T-cell (primary cell): ENCODE measurements around the gene FANCC. TPM values are rescaled to one million over a fixed set of nuclear protein-coding genes. Genes with fewer than 3 reads are reported as not detected.

Experiments used
- ATAC-seq, 4 experiments: fragments of 200-7000 bp in 3 of 4; fragments of 150-1000 bp in 1 of 4; cut with Tn5 transposase; replicated peaks in 1 of 4; 1 replicate in 3 of 4; 2 replicates in 1 of 4; pipeline ENCODE4 v1.10.0; 2021; ENCODE audit warnings: moderate library complexity in 3 of 4, mild to moderate bottlenecking in 2 of 4, moderate number of reproducible peaks in 1 of 4
- CTCF ChIA-PET, 2 donors: fragments of 300-600 bp; sonication (Branson Sonifier 250); formaldehyde crosslinking; loops; one replicate each; lab custom pipeline; 2022; ENCODE audit warnings: antibody characterized with exemption in 2 of 2; lab: Charles Lee
- POLR2A ChIA-PET, 2 donors: fragments of 300-600 bp; sonication (Branson Sonifier 250); formaldehyde crosslinking; loops; one replicate each; lab custom pipeline; 2022; ENCODE audit warnings: antibody characterized with exemption in 2 of 2; lab: Charles Lee
- DNase-seq, 35 experiments: peaks; one replicate each; pipeline versions ENCODE4 v3.0.0 to v3.0.0-alpha.2; 2013 to 2023
- H3K27ac ChIP-seq: one replicate; pipeline ENCODE4 v1.5.1; 2013; ENCODE audit warnings: low read length
- H3K27me3 ChIP-seq, 2 experiments: replicated peaks in 1 of 2; 1 replicate in 1 of 2; 2 replicates in 1 of 2; pipeline versions ENCODE4 v1.6.1 to v1.7.0; 2013; ENCODE audit warnings: low read length in 1 of 2, mixed read lengths in 1 of 2; ENCODE audit not compliant: control insufficient read depth in 2 of 2, insufficient read depth in 2 of 2; ENCODE audit errors: extremely low read depth in 1 of 2
- H3K36me3 ChIP-seq, 2 donors: 1 replicate in 1 of 2; 2 replicates in 1 of 2; pipeline versions ENCODE4 v1.6.1 to v1.7.0; 2013; ENCODE audit warnings: low read length in 1 of 2; ENCODE audit not compliant: control insufficient read depth in 2 of 2, insufficient read depth in 1 of 2; ENCODE audit errors: extremely low read depth in 1 of 2
- H3K4me1 ChIP-seq, 2 experiments: 1 replicate in 1 of 2; 2 replicates in 1 of 2; pipeline versions ENCODE4 v1.6.1 to v1.7.0; 2013; ENCODE audit warnings: low read length in 2 of 2, mixed read lengths in 1 of 2; ENCODE audit not compliant: insufficient read depth in 2 of 2, control insufficient read depth in 1 of 2; ENCODE audit errors: extremely low read depth in 1 of 2
- H3K4me3 ChIP-seq, 2 donors: 1 replicate in 1 of 2; 2 replicates in 1 of 2; pipeline versions ENCODE4 v1.5.1 to v1.7.0; 2013; ENCODE audit warnings: mild to moderate bottlenecking in 2 of 2, low read length in 1 of 2, moderate library complexity in 1 of 2; ENCODE audit not compliant: control insufficient read depth in 1 of 2; ENCODE audit errors: extremely low read depth in 1 of 2
- H3K9me3 ChIP-seq: 2 replicates; pipeline ENCODE4 v1.7.0; 2013
- H3K27ac Mint-ChIP-seq, 2 donors: one replicate each; pipeline ENCODE4 v1.8.0; 2020 to 2021; ENCODE audit warnings: mild to moderate bottlenecking in 2 of 2, mixed read lengths in 2 of 2
- H3K27me3 Mint-ChIP-seq, 2 donors: one replicate each; pipeline ENCODE4 v1.8.0; 2021 to 2022; ENCODE audit warnings: mixed read lengths in 2 of 2
- H3K36me3 Mint-ChIP-seq: one replicate; pipeline ENCODE4 v1.8.0; 2021; ENCODE audit warnings: mixed read lengths
- H3K4me1 Mint-ChIP-seq, 3 donors: one replicate each; pipeline ENCODE4 v1.8.0; 2020 to 2022; ENCODE audit warnings: mixed read lengths in 3 of 3, mild to moderate bottlenecking in 1 of 3
- H3K4me3 Mint-ChIP-seq, 3 donors: one replicate each; pipeline ENCODE4 v1.8.0; 2020 to 2022; ENCODE audit warnings: mild to moderate bottlenecking in 3 of 3, mixed read lengths in 3 of 3, moderate library complexity in 3 of 3
- H3K9me3 Mint-ChIP-seq, 3 donors: one replicate each; pipeline ENCODE4 v1.8.0; 2020 to 2022; ENCODE audit warnings: mixed read lengths in 3 of 3
- WGBS: methylation state at CpG from one replicate; pipeline ENCODE4 v1.1.5; 2013; ENCODE audit warnings: missing lambda C conversion rate; ENCODE audit not compliant: insufficient coverage; 5-methylcytosine and 5-hydroxymethylcytosine counted together
- total RNA-seq, 35 experiments: library from RNA in 6 of 35; stranded (reverse) in 6 of 35; fragments of 120-200 nt in 1 of 35; gene quantifications; one replicate each; pipeline versions ENCODE4 v1.2.1 to v1.2.4 and lab custom pipeline; 2013 to 2026

Gene FANCC
- total RNA-seq, 5 donors from 2014 or later (not counting 1 experiment from before 2014, with no cell fraction given) = 4.2 to 11.6 (median 4.8) TPM

DNA sequence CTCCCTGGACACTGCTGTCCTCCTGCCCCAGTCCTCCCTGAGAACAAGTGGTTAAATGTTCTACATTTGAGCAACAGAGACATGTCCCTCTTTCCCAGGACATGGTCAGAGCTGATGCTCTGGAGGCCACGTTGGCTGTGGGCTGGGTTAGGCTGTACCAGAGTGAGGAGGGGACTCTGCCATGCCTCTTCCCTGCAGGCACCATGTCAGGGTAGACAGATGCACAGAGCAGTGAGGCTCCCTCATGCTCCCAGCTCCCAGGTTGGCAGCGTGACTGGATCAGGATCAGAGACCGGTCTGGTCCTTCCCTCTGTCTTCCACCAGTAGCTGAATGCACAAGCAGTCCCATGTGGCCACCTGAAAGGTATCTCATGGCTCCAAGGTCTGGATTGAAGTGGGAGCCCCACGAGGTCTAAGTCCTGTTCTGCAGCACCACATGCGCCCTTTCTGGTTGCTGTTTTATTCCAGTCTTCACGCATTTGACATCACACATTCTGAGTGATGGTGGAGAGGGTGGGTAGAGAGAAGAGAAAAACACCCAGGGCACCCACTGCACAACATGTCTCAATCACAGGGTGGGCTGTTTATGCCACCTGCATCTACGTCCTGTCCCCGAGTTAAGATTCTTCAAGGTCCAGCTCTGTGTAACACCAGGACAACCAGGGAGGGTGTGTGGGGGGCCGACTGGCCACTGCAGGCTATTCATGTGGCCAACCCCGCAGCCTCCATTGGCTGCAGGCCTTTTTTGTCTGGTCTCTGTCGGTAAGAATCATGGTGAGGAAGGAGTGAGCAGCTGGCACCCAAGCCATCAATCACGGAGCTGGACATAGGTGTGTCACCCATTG is 204.9 kb downstream of the FANCC start:
- H3K9me3 ChIP-seq = no peaks in the 10 kb centered on the region
- H3K4me3 ChIP-seq = no peak overlapping the region
- Mint-ChIP-seq H3K36me3 (peaks cover 6% of the 10 kb centered on the region), H3K4me1 (no peaks in the 10 kb centered on the region), H3K9me3 (no peaks in the 10 kb centered on the region), H3K27ac (no peak overlapping the region), H3K27me3 (no peaks in the 10 kb centered on the region), H3K4me3 (no peak overlapping the region)
- DNase-seq (no peak), ATAC-seq (no peak)
- WGBS = 93% methylated on average over 9 of the region's 12 CpGs
- CTCF ChIA-PET = no interaction called here
- peaks cover 3 to 11% of the 10 kb centered on the region in 2 donors for H3K36me3 ChIP-seq
- no peak overlapping the region for H3K27ac ChIP-seq
- POLR2A ChIA-PET = no interaction called here
- H3K27me3 ChIP-seq = no peaks in the 10 kb centered on the region
- H3K4me1 ChIP-seq = no peaks in the 10 kb centered on the region

DNA sequence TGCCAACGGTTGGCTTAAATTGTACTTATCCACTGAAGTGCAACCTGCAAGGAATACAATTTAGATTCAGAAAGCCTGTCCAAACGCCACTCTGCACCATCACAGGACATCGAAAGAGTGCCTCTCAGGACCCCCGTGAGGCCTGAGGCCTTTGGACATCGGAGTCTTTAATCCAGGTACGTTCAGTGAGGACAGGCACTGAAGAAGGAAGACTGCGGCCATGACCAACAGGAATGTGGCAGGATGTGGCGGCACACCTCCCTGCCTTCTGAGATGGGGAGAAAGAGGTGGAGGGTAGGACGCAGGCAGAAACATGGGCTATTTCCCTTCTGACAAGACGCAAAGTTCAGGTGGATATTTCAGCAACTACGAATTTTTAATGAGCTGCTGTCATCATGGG is 205.8 kb downstream of the FANCC start:
- CTCF ChIA-PET = interaction anchor here in 1 of 2 donors (0.6 kb wide), 1 partner anchor 10 kb away, joined by 3 read pairs; no protein-coding TSS in a partner anchor

DNA sequence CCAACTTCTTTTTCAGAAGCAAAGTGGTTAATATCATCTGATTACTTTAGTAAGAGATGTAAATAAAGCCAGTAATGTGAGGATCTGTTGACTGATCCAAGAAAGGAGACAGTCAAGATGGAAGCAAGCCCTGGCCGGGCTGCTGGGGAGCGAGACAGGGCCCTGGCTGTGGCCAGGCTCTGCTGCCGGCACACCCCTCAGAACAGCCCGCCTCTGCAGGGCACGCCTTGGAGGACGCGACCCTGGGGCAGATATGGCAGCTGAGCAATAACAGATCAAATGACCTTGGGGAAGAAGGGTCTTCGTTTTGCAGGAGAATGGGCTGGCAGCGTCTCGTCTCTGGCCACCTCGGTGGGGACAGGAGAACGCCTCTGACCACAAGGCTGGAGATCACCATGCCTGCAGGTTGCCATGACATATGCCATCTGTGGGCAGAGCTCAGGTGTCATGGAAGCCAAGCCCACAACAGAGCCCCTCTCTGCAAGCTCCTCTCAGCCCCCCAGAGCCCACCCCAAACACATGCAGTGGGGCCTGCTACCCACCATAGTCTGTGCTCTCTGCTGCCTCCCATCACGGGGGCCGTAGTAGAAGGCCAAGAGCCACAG is 206.5 kb downstream of the FANCC start:
- Mint-ChIP-seq H3K27ac (no peak overlapping the region), H3K36me3 (peaks cover 10% of the 10 kb centered on the region), H3K9me3 (no peaks in the 10 kb centered on the region), H3K4me3 (no peak overlapping the region), H3K27me3 (no peaks in the 10 kb centered on the region), H3K4me1 (no peaks in the 10 kb centered on the region)
- 90% methylated on average over 14 of the region's 14 CpGs for WGBS
- ChIA-PET CTCF (no interaction called here), POLR2A (no interaction called here)
- H3K27ac ChIP-seq = no peak overlapping the region
- peaks cover 7 to 18% of the 10 kb centered on the region in 2 donors for H3K36me3 ChIP-seq
- H3K9me3 ChIP-seq = no peaks in the 10 kb centered on the region
- H3K4me1 ChIP-seq = no peaks in the 10 kb centered on the region
- H3K4me3 ChIP-seq = no peak overlapping the region
- no peaks in the 10 kb centered on the region for H3K27me3 ChIP-seq
- no peak for ATAC-seq
- DNase-seq = no peak

More for the DNA sequence above, 205.8 kb downstream of the FANCC start:
- Mint-ChIP-seq H3K27ac (no peak overlapping the region), H3K4me1 (no peaks in the 10 kb centered on the region), H3K4me3 (no peak overlapping the region), H3K27me3 (no peaks in the 10 kb centered on the region), H3K9me3 (no peaks in the 10 kb centered on the region), H3K36me3 (peaks cover 6% of the 10 kb centered on the region)
- H3K4me3 ChIP-seq = no peak overlapping the region
- H3K4me1 ChIP-seq = no peaks in the 10 kb centered on the region
- POLR2A ChIA-PET = no interaction called here
- H3K36me3 ChIP-seq = peaks cover 4 to 15% of the 10 kb centered on the region in 2 donors
- no peak for DNase-seq
- H3K9me3 ChIP-seq = no peaks in the 10 kb centered on the region
- ATAC-seq = no peak
- no peaks in the 10 kb centered on the region for H3K27me3 ChIP-seq
- 96% methylated on average over 10 of the region's 11 CpGs for WGBS
- H3K27ac ChIP-seq = no peak overlapping the region

DNA sequence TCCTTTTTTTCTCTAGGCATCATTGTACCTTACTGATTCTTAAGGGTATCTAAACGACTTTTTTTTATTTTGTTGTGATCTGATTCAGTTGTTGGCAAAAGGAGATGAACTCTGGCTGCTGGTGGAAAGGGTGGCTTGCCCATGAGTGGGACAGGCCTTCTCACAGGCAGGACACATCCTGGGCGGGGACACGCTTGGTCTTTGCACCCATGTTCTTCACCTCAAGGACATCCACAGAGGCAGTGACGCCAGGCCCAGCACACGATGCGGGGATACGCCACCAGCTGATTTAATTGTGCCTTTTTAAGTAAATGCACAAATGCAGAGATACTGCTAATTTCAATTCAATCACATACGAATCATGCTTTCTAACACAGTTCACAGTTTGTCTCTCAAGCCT is 208.1 kb downstream of the FANCC start:
- WGBS = 95% methylated on average over 5 of the region's 8 CpGs
- no peaks in the 10 kb centered on the region for H3K9me3 ChIP-seq
- Mint-ChIP-seq H3K36me3 (peaks cover 16% of the 10 kb centered on the region), H3K4me1 (no peaks in the 10 kb centered on the region), H3K27me3 (no peaks in the 10 kb centered on the region), H3K27ac (no peak overlapping the region), H3K9me3 (no peaks in the 10 kb centered on the region), H3K4me3 (no peak overlapping the region)
- no peak for DNase-seq
- no peak overlapping the region for H3K27ac ChIP-seq
- H3K4me3 ChIP-seq = no peak overlapping the region
- no peak for ATAC-seq
- H3K4me1 ChIP-seq = no peaks in the 10 kb centered on the region
- ChIA-PET CTCF (no interaction called here), POLR2A (interaction anchor here in 1 of 2 donors (0.7 kb wide), 1 partner anchor 58 kb away, joined by 3 read pairs; no protein-coding TSS in a partner anchor)
- H3K36me3 ChIP-seq = peaks cover 7 to 18% of the 10 kb centered on the region in 2 donors
- H3K27me3 ChIP-seq = no peaks in the 10 kb centered on the region

DNA sequence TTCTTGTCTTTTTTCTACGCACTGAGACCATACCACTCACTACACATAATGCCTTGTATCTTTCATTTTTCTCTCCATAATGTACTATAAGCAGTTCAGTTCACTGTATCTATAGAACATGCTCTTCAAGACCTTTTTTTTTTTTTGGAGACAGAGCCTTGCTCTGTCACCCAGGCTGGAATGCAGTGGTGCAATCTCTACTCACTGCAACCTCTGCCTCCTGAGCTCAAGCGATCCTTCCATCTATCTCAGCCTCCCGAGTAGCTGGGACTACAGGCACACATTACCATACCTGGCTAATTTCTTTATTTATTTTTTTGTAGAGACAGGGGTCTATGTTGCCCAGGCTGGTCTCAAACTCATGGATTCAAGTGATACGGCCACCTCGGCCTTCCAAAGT is 208.7 kb downstream of the FANCC start:
- Mint-ChIP-seq H3K27ac (no peak overlapping the region), H3K4me3 (no peak overlapping the region), H3K9me3 (no peaks in the 10 kb centered on the region), H3K27me3 (no peaks in the 10 kb centered on the region), H3K4me1 (no peaks in the 10 kb centered on the region), H3K36me3 (peaks cover 16% of the 10 kb centered on the region)
- DNase-seq = no peak
- Histone ChIP-seq H3K9me3 (no peaks in the 10 kb centered on the region), H3K27ac (no peak overlapping the region), H3K4me3 (no peak overlapping the region), H3K36me3 (peaks cover 7 to 18% of the 10 kb centered on the region in 2 donors), H3K27me3 (no peaks in the 10 kb centered on the region), H3K4me1 (no peaks in the 10 kb centered on the region)
- ChIA-PET POLR2A (no interaction called here), CTCF (no interaction called here)
- no peak for ATAC-seq
- 100% methylated on average over 1 of the region's 5 CpGs for WGBS

DNA sequence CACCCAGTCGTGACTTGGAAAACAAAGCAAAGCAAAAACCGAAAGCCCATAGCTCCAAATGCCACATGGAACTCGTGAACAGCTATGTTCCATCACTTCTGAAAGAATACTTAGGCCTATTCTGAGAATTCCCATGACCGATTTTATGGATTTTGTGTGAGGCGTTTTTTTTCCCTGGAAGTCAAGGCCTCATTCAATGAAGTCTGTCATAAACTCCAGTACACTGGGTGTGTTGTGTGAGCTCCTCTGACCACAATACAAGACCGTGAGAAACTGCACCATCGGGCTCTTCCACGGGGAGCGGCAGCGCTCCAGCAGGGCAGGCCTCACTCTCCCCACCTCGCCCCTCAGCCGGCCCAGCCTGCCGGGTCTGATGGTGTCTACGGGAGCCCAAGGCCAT is 209.5 kb downstream of the FANCC start:
- Histone ChIP-seq H3K36me3 (peaks cover 7 to 18% of the 10 kb centered on the region in 2 donors), H3K4me3 (no peak overlapping the region), H3K4me1 (no peaks in the 10 kb centered on the region), H3K9me3 (no peaks in the 10 kb centered on the region), H3K27me3 (no peaks in the 10 kb centered on the region), H3K27ac (no peak overlapping the region)
- Mint-ChIP-seq H3K27me3 (no peaks in the 10 kb centered on the region), H3K4me1 (no peaks in the 10 kb centered on the region), H3K9me3 (no peaks in the 10 kb centered on the region), H3K4me3 (no peak overlapping the region), H3K27ac (no peak overlapping the region), H3K36me3 (peaks cover 13% of the 10 kb centered on the region)
- DNase-seq (no peak), ATAC-seq (no peak)
- POLR2A ChIA-PET = no interaction called here
- WGBS = 99% methylated on average over 11 of the region's 14 CpGs
- CTCF ChIA-PET = no interaction called here
